HFFc6 (cell line): Measurements from ENCODE around the gene ARX. TPM values are rescaled to one million over a fixed set of nuclear protein-coding genes. Genes with fewer than 3 reads are reported as not detected.

Source experiments
- DNase-seq: peaks from one replicate; pipeline ENCODE4 v3.0.0-alpha.2; 2018
- H3K27ac Mint-ChIP-seq: 2 replicates; pipeline ENCODE4 v1.8.0; 2020; ENCODE audit warnings: mild to moderate bottlenecking, mixed read lengths
- H3K27me3 Mint-ChIP-seq: 2 replicates; pipeline ENCODE4 v1.8.0; 2021; ENCODE audit warnings: mild to moderate bottlenecking, moderate library complexity, mixed read lengths; ENCODE audit not compliant: insufficient read depth
- H3K36me3 Mint-ChIP-seq: 2 replicates; pipeline ENCODE4 v1.8.0; 2021; ENCODE audit warnings: low read depth, mixed read lengths
- H3K4me1 Mint-ChIP-seq: 2 replicates; pipeline ENCODE4 v1.8.0; 2020; ENCODE audit warnings: low read depth, mixed read lengths
- H3K4me3 Mint-ChIP-seq: 2 replicates; pipeline ENCODE4 v1.8.0; 2020; ENCODE audit warnings: mild to moderate bottlenecking, moderate library complexity, mixed read lengths
- H3K9me3 Mint-ChIP-seq: 2 replicates; pipeline ENCODE4 v1.8.0; 2020; ENCODE audit warnings: mild to moderate bottlenecking, mixed read lengths
- CTCF ChIP-seq: fragments of 200-600 bp; sonication (generic); IDR thresholded peaks from 2 replicates; pipeline ENCODE4 v1.5.0; 2021; ENCODE audit warnings: antibody characterized with exemption, mild to moderate bottlenecking
- total RNA-seq, 6 experiments: library from RNA; stranded (reverse); fragmentation: NEBNext Ultra II Directional; extraction: Animal tissue kit (Norgen Biotek cat#: 25700); gene quantifications; 2 replicates in 1 of 6; 3 replicates in 5 of 6; pipeline ENCODE4 v1.2.3, GENCODE V29; 2021

The ARX gene
- total RNA-seq, 6 experiments from 2014 or later, result not detected

- Mint-ChIP-seq H3K4me1 (no peaks in the 10 kb centered on the region), H3K36me3 (no peaks in the 10 kb centered on the region), H3K27ac (no peak overlapping the region), H3K4me3 (no peak overlapping the region), H3K27me3 (peaks cover 4% of the 10 kb centered on the region), H3K9me3 (no peaks in the 10 kb centered on the region)
- no peak for DNase-seq
- TF ChIP-seq CTCF, result no peak
Measured at GRCh38 chrX:25048178-25048577, 32.4 kb upstream of the ARX start.

GRCh38 chrX:25043192-25043591 is 27.4 kb upstream of the ARX start:
- TF ChIP-seq CTCF, result no peak
- no peaks in the 10 kb centered on the region for H3K4me1 Mint-ChIP-seq
- H3K4me3 Mint-ChIP-seq, result no peak overlapping the region
- peaks cover 6% of the 10 kb centered on the region for H3K27me3 Mint-ChIP-seq
- H3K36me3 Mint-ChIP-seq, result no peaks in the 10 kb centered on the region
- no peaks in the 10 kb centered on the region for H3K9me3 Mint-ChIP-seq
- H3K27ac Mint-ChIP-seq, result no peak overlapping the region
- no peak for DNase-seq

GRCh38 chrX:25039036-25039435 is 23.3 kb upstream of the ARX start:
- Mint-ChIP-seq H3K9me3 (no peaks in the 10 kb centered on the region), H3K27ac (no peak overlapping the region), H3K4me1 (no peaks in the 10 kb centered on the region), H3K27me3 (peaks cover 5% of the 10 kb centered on the region), H3K36me3 (no peaks in the 10 kb centered on the region), H3K4me3 (no peak overlapping the region)
- no peak for TF ChIP-seq CTCF
- DNase-seq, result no peak

- Mint-ChIP-seq H3K4me3 (no peak overlapping the region), H3K36me3 (no peaks in the 10 kb centered on the region), H3K27me3 (no peaks in the 10 kb centered on the region; the same call in 1 of the 2 replicates), H3K9me3 (no peaks in the 10 kb centered on the region), H3K4me1 (no peaks in the 10 kb centered on the region), H3K27ac (no peak overlapping the region)
- TF ChIP-seq CTCF, result peak; percentile 16; the same call in 1 of the 2 replicates
- DNase-seq, result no peak
Measured at GRCh38 chrX:25034889-25035288, 19.1 kb upstream of the ARX start.

- Mint-ChIP-seq H3K4me3 (no peak overlapping the region), H3K27ac (no peak overlapping the region), H3K36me3 (no peaks in the 10 kb centered on the region), H3K4me1 (peaks cover 7% of the 10 kb centered on the region), H3K27me3 (peaks cover 9% of the 10 kb centered on the region), H3K9me3 (no peaks in the 10 kb centered on the region)
- no peak for TF ChIP-seq CTCF
- DNase-seq, result no peak
Measured at GRCh38 chrX:25029288-25029825, 13.6 kb upstream of the ARX start.

GRCh38 chrX:25028726-25029125 is 13.0 kb upstream of the ARX start:
- no peak for TF ChIP-seq CTCF
- peak; percentile 32 for DNase-seq
- no peaks in the 10 kb centered on the region for H3K36me3 Mint-ChIP-seq
- H3K4me3 Mint-ChIP-seq, result no peak overlapping the region; the same call in 1 of the 2 replicates
- peaks cover 7% of the 10 kb centered on the region for H3K4me1 Mint-ChIP-seq
- peaks cover 13% of the 10 kb centered on the region for H3K27me3 Mint-ChIP-seq
- no peaks in the 10 kb centered on the region for H3K9me3 Mint-ChIP-seq
- H3K27ac Mint-ChIP-seq, result no peak overlapping the region
